Nephron (organoid): ENCODE data around the gene NEK11.

Experiments used
- H3K27ac Mint-ChIP-seq, 3 experiments: 2 replicates each; pipeline ENCODE4 v1.8.0; 2020; ENCODE audit warnings: mixed read lengths in 3 of 3, mild to moderate bottlenecking in 2 of 3, moderate library complexity in 1 of 3
- H3K27me3 Mint-ChIP-seq: 2 replicates; pipeline ENCODE4 v1.8.0; 2021; ENCODE audit warnings: low read depth, mild to moderate bottlenecking, moderate library complexity, mixed read lengths
- H3K36me3 Mint-ChIP-seq: 2 replicates; pipeline ENCODE4 v1.8.0; 2020; ENCODE audit warnings: low read depth, mixed read lengths
- H3K4me1 Mint-ChIP-seq: 2 replicates; pipeline ENCODE4 v1.8.0; 2020; ENCODE audit warnings: mixed read lengths
- H3K4me3 Mint-ChIP-seq, 3 experiments: 2 replicates each; pipeline ENCODE4 v1.8.0; 2020; ENCODE audit warnings: mild to moderate bottlenecking in 3 of 3, mixed read lengths in 3 of 3, moderate library complexity in 2 of 3
- H3K9me3 Mint-ChIP-seq: 2 replicates; pipeline ENCODE4 v1.8.0; 2020; ENCODE audit warnings: mixed read lengths
- CTCF ChIP-seq, 3 experiments: fragments of 200-600 bp; sonication (generic); IDR thresholded peaks; one replicate each; pipeline ENCODE4 v1.5.0; 2021; ENCODE audit warnings: antibody characterized with exemption in 3 of 3; ENCODE audit not compliant: unreplicated experiment in 3 of 3

Gene NEK11

GRCh38 chr3:131008326-131008725 lies 18.4 kb upstream of the NEK11 start:
- TF ChIP-seq CTCF (IDR thresholded peaks at IDR 0.05; ENCODE audit: unreplicated experiment in 3 of 3): no peak
- Mint-ChIP-seq H3K9me3 (no peaks in the 10 kb centered on the region), H3K4me3 (no peak overlapping the region), H3K27ac (no peak overlapping the region), H3K36me3 (peaks cover 58% of the 10 kb centered on the region), H3K4me1 (no peaks in the 10 kb centered on the region), H3K27me3 (no peaks in the 10 kb centered on the region)

DNA sequence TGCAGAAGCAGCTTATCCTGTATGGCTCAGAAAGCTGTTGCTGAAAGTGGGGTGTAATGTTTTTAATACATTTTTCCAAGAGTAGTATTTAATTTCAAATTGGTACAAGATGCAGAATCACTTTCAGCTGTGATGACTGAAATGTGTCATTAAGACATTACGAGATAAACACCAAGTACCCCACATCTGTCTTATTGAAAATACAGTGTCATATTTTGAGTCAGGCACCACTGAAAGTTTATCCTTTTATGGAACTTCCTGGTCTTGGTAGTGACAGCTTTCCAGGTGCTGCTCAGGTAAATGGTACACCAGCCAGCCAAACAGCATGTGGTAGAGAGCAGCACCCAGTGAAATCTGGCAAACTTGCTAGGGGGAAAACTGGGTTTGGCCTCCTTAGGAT lies 17.0 kb upstream of the NEK11 start:
- Mint-ChIP-seq H3K4me1 (no peaks in the 10 kb centered on the region), H3K4me3 (no peak overlapping the region), H3K9me3 (no peaks in the 10 kb centered on the region), H3K27ac (no peak overlapping the region), H3K36me3 (peaks cover 54% of the 10 kb centered on the region), H3K27me3 (no peaks in the 10 kb centered on the region)
- TF ChIP-seq CTCF (IDR thresholded peaks at IDR 0.05; ENCODE audit: unreplicated experiment in 3 of 3): no peak

- peaks cover 32% of the 10 kb centered on the region for H3K36me3 Mint-ChIP-seq
- peaks cover 20% of the 10 kb centered on the region for H3K4me1 Mint-ChIP-seq
- no peak overlapping the region for H3K4me3 Mint-ChIP-seq
- H3K27me3 Mint-ChIP-seq: no peaks in the 10 kb centered on the region
- H3K9me3 Mint-ChIP-seq: no peaks in the 10 kb centered on the region
- TF ChIP-seq CTCF (IDR thresholded peaks at IDR 0.05; ENCODE audit: unreplicated experiment in 3 of 3): no peak
- H3K27ac Mint-ChIP-seq: no peak overlapping the region
Observed at GRCh38 chr3:131018970-131019369, 7.7 kb upstream of the NEK11 start.

DNA sequence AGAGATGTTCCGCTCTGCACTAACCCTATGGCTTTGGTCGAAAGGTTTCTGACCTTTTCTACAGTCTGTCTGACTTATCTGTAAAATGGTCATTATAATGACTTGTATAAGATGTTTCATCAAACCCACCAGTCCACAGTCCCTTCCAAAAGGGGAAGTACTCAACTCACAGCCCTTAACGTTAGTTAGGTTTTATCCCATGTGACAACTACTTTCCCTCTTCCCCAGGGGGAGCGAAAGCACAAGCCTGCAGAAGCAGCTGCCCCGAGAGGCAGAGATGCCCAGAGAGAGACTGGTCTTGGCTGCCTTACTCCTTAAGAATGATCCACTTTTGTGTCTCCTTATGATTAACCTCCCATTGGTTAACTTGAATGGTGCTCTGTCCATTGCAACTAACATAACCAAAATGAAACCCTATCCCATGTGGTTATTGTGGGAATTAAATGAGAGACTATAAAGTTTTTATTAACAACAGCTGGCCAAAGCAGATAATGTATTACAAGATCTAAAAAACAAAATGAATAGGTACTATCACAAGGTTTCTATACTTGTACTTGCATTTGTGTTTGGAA lies 6.5 kb upstream of the NEK11 start:
- Mint-ChIP-seq H3K36me3 (peaks cover 37% of the 10 kb centered on the region), H3K9me3 (no peaks in the 10 kb centered on the region), H3K4me1 (peaks cover 29% of the 10 kb centered on the region), H3K4me3 (no peak overlapping the region), H3K27me3 (no peaks in the 10 kb centered on the region), H3K27ac (no peak overlapping the region)
- TF ChIP-seq CTCF (IDR thresholded peaks at IDR 0.05; ENCODE audit: unreplicated experiment in 3 of 3): no peak

DNA sequence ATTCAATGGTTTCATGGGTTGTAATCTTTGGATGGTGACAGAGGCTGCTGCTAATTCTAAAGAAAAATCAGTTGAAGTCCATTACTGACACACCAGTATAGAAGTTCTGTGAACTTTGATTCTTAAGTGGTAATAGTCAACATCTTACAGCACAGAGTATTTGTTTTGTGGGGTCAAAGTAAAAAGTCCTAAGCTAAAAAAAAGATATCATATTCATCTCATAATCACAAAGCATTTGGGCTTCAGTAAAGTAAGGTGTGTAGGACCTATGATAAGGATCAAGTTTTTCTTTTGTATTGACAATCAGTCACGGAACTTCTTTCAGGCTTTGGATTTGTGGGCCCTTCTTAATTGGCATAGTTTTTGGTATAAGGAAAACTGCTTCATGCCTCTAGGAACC lies 1.1 kb upstream of the NEK11 start:
- Mint-ChIP-seq H3K9me3 (no peaks in the 10 kb centered on the region), H3K4me1 (peaks cover 39% of the 10 kb centered on the region), H3K27ac (peak overlapping the region; percentile 82 to 94 (median 92)), H3K4me3 (peak overlapping the region; percentile 88 to 93 (median 91)), H3K27me3 (no peaks in the 10 kb centered on the region), H3K36me3 (peaks cover 28% of the 10 kb centered on the region)
- no peak for TF ChIP-seq CTCF (IDR thresholded peaks at IDR 0.05; ENCODE audit: unreplicated experiment in 3 of 3)

- Mint-ChIP-seq H3K4me1 (peaks cover 24% of the 10 kb centered on the region), H3K27me3 (no peaks in the 10 kb centered on the region), H3K36me3 (peaks cover 23% of the 10 kb centered on the region), H3K4me3 (peak overlapping the region; percentile 54 to 75 (median 68)), H3K9me3 (no peaks in the 10 kb centered on the region), H3K27ac (no peak overlapping the region)
- TF ChIP-seq CTCF (IDR thresholded peaks at IDR 0.05; ENCODE audit: unreplicated experiment in 3 of 3): no peak
Observed at GRCh38 chr3:131028844-131029243, 2.2 kb downstream of the NEK11 start.
